Esophagus squamous epithelium (tissue), 5 donors: Measurements from ENCODE around the gene DACH2. TPM values are rescaled to one million over a fixed set of nuclear protein-coding genes. Genes with fewer than 3 reads are reported as not detected.

Source experiments
- DNase-seq: peaks from one replicate; lab custom pipeline; 2025; lab: John Stamatoyannopoulos, UW
- H3K27ac ChIP-seq, 4 donors: fragments of 200-600 bp; sonication (generic); one replicate each; pipeline ENCODE4 v1.5.1; 2016 to 2019; ENCODE audit warnings: mild to moderate bottlenecking in 1 of 4
- H3K27me3 ChIP-seq, 4 donors: fragments of 200-600 bp; sonication (generic); 1 replicate in 3 of 4; 2 replicates in 1 of 4; pipeline versions ENCODE4 v1.5.1 to v1.6.0; 2017 to 2021; ENCODE audit warnings: antibody characterized with exemption in 1 of 4
- H3K36me3 ChIP-seq, 3 donors: fragments of 200-600 bp; sonication (generic); one replicate each; pipeline ENCODE4 v1.5.1; 2016 to 2019
- H3K4me1 ChIP-seq, 3 donors: fragments of 200-600 bp; sonication (generic); one replicate each; pipeline ENCODE4 v1.5.1; 2017 to 2019
- H3K4me3 ChIP-seq, 4 donors: fragments of 200-600 bp; sonication (generic); 1 replicate in 3 of 4; 2 replicates in 1 of 4; pipeline ENCODE4 v1.5.1; 2016 to 2019; ENCODE audit warnings: mild to moderate bottlenecking in 2 of 4, moderate library complexity in 1 of 4
- H3K9me3 ChIP-seq, 3 donors: fragments of 200-600 bp; sonication (generic); one replicate each; pipeline ENCODE4 v1.5.1; 2016 to 2019
- POLR2A ChIP-seq, 4 donors: fragments of 450-650 bp; IDR thresholded peaks; one replicate each; pipeline ENCODE4 v1.6.1; 2017; ENCODE audit warnings: antibody characterized with exemption in 4 of 4, mild to moderate bottlenecking in 4 of 4, moderate library complexity in 3 of 4
- WGBS, 2 donors: methylation state at CpG; one replicate each; pipeline ENCODE4 v1.1.5; 2018; 5-methylcytosine and 5-hydroxymethylcytosine counted together
- intact Hi-C: fragments of 100-400 bp; cut with DNase I; formaldehyde crosslinking; loops from one replicate; pipeline ENCODE4 v1.15.0; 2022
- small RNA-seq, 4 donors: library from RNA; depleted of rRNA; stranded (forward); fragments of <200 nt; gene quantifications; one replicate each; pipeline ENCODE3, GENCODE V24; 2016
- total RNA-seq, 4 donors: library from RNA; depleted of rRNA; stranded (reverse); fragments of >200 nt; gene quantifications; one replicate each; pipeline ENCODE4 v1.1.0, GENCODE V29; 2016
- TF ChIP-seq, protein P1 (sequence below), 6 experiments: fragments of 450-650 bp in 4 of 6; fragments of 200-600 bp in 2 of 6; sonication (generic) in 2 of 6; IDR thresholded peaks; one replicate each; pipeline ENCODE4 v1.5.1; 2016 to 2019; ENCODE audit warnings: antibody characterized with exemption in 6 of 6, mild to moderate bottlenecking in 4 of 6, moderate library complexity in 4 of 6
- donor health status: DM: yes; HTN: yes; CAD: no.

DACH2 gene
- total RNA-seq, 4 donors from 2014 or later: 1.3 TPM; not detected in 3

DNA sequence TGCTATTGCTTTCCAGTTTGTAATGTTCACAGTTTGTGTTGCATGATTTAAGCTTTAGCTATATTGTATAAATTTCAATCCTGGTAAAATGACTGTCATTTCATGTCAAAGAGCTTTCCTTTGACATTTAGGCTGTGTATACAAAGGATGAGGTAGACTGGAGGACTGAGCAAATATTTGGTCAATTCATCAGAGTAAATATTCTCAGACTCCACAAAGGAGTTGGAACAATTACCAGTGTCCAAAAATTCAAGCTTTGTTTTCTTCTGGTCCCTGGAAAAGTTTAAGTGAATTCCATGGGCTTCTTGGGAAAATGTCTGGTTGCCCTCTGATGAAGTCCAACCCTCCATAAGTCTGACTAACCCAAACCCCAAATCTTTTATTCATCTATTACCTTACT is 682.4 kb downstream of the DACH2 start:
- DNase-seq: no peak
- TF ChIP-seq, protein P1, sequence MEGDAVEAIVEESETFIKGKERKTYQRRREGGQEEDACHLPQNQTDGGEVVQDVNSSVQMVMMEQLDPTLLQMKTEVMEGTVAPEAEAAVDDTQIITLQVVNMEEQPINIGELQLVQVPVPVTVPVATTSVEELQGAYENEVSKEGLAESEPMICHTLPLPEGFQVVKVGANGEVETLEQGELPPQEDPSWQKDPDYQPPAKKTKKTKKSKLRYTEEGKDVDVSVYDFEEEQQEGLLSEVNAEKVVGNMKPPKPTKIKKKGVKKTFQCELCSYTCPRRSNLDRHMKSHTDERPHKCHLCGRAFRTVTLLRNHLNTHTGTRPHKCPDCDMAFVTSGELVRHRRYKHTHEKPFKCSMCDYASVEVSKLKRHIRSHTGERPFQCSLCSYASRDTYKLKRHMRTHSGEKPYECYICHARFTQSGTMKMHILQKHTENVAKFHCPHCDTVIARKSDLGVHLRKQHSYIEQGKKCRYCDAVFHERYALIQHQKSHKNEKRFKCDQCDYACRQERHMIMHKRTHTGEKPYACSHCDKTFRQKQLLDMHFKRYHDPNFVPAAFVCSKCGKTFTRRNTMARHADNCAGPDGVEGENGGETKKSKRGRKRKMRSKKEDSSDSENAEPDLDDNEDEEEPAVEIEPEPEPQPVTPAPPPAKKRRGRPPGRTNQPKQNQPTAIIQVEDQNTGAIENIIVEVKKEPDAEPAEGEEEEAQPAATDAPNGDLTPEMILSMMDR (IDR thresholded peaks at IDR 0.05): no peak
- no peak for TF ChIP-seq POLR2A (IDR thresholded peaks at IDR 0.05)
- Histone ChIP-seq H3K4me1 (no peaks in the 10 kb centered on the region), H3K36me3 (no peaks in the 10 kb centered on the region), H3K9me3 (no peaks in the 10 kb centered on the region), H3K4me3 (no peak overlapping the region), H3K27me3 (no peaks in the 10 kb centered on the region), H3K27ac (no peak overlapping the region)
- intact Hi-C loops: no loop called here

DNA sequence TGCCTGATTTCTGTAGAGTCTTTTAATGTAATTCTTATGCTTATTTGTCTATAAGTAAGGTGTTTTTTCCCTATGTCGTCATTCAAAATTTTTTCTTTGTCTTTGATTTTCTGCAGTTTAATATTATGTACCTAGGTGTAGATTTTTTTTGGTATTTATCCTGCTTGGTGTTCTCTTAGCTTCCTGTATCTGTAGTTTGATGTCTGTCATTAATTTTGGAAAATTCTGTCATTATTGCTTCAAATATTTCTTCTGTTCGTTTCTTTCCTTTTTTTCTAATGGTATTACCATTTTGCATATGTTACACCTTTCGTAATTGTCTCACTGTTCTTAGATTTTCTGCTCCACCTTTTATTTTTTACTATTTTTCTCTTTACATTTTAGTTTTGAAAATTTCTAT is 696.9 kb downstream of the DACH2 start:
- WGBS, 2 donors: 27 to 49% methylated on average over 3 of the region's 3 CpGs
- no peaks in the 10 kb centered on the region for H3K9me3 ChIP-seq
- no peak overlapping the region for H3K27ac ChIP-seq
- intact Hi-C loops: no loop called here
- TF ChIP-seq, protein P1 (IDR thresholded peaks at IDR 0.05): no peak
- no peak for TF ChIP-seq POLR2A (IDR thresholded peaks at IDR 0.05)
- no peak for DNase-seq
- H3K36me3 ChIP-seq: no peaks in the 10 kb centered on the region
- H3K4me1 ChIP-seq: no peaks in the 10 kb centered on the region
- H3K27me3 ChIP-seq: no peaks in the 10 kb centered on the region
- no peak overlapping the region for H3K4me3 ChIP-seq

Small RNA genes within 50 kb of the gene (small RNA-seq; reads per million reads assigned to genes)
- gene FCF1P9 (0 reads per million in 4 donors), gene RF00026 (0 reads per million in 4 donors)

Other genes with a start within 250 kb of the DACH2 start
- 10 to 100 TPM in 3 of 4 donors, 1 to 10 TPM in 1; 7.0 to 13.4 (median 12.7) TPM for gene CHM, start 100.9 kb upstream of the DACH2 start, total RNA-seq